NCI-H1436 (cell line): ENCODE data around the gene MUC15.
"Not testable (repeated sequence)": the region's sequence is repeated elsewhere in the genome, so short reads cannot be mapped to it uniquely, and the experiment has no call there.

ENCODE experiments used
- DNase-seq: peaks from one replicate; lab custom pipeline; 2025; lab: John Stamatoyannopoulos, UW

Gene MUC15, protein sequence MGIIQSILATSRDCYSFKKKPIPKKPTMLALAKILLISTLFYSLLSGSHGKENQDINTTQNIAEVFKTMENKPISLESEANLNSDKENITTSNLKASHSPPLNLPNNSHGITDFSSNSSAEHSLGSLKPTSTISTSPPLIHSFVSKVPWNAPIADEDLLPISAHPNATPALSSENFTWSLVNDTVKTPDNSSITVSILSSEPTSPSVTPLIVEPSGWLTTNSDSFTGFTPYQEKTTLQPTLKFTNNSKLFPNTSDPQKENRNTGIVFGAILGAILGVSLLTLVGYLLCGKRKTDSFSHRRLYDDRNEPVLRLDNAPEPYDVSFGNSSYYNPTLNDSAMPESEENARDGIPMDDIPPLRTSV

DNA sequence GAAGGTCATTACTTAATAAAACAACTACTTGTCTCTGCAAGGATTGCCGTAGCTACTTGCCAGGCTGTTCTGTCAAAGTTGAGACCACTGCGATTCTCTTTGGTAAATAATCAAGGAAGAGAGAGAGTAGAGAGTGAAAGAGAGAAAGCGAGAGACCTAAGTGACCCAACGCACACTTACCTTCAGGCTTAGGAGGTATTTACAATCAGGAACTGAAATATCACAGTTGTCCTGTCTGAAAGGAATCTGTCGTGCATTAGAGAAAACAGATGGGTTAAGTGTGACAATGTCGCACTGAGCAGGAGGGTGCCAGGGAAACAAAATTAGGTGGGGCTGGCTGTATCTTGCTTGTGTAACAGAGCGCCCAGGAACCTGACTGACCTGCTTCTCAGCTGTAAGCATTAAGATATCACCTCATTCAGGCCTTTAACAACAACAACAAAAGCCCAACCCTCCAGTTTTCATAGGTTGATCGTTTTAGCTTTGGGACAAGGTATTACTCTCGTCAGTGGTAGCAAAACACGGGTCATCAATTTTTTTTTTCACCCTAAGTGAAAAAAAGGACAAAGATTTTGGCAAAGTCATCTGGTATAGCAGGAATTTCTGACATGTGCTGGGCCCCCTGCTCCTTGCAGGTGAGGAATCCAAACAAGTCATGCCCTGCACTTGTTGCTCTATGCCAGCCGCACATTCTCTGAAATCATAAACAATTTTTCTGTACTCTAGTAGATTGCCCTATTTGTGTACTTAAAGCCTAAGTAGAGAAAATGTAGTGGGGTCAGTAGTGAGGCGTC, at the start of gene MUC15:
Gene MUC15 (minus strand): TSS at position 403 of the 794 bp plus-strand sequence. CDS start 5,169 bp downstream, outside the sequence.
- no peak for DNase-seq

- DNase-seq, result no peak
Observed at GRCh38 chr11:26621132-26621531, 49.1 kb upstream of the MUC15 start.

GRCh38 chr11:26620282-26621045, 48.4 kb upstream of the MUC15 start:
- DNase-seq, result no peak

- DNase-seq, result no peak
Observed at GRCh38 chr11:26618441-26618840, 46.4 kb upstream of the MUC15 start.

- no peak for DNase-seq
Observed at GRCh38 chr11:26613759-26614158, 41.7 kb upstream of the MUC15 start.

DNA sequence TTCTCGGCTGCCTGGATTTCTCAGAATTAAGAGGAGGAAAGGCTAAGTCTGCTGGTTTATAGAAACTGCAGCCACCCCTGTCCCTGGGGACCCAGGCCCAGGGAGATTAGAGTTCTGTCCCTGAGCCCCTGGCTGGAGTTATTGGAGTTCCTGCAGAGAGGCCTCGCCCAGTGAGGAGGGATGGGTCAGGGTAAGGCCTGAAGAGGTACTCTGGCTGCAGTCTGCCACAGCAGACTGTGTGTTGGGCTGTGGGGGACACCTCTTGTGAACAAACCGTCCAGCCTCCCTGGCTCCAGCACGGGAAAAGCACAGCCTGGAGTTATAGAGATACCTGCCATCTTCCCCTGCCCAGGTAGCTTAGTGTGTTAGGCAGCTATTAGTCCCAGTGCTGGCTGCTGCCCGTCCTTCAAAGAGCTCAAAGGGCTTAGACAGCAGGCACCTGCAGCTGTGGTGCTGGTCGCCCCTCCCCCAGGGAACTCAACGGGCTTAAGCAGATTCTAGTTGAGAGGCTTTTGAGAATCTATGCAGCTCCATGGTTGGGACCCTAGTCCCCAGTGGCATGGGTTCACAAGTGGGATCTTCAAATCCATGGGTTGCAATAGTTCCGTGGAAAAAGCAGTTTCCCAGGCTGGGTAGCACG, 36.6 kb upstream of the MUC15 start:
- DNase-seq, result no peak

DNA sequence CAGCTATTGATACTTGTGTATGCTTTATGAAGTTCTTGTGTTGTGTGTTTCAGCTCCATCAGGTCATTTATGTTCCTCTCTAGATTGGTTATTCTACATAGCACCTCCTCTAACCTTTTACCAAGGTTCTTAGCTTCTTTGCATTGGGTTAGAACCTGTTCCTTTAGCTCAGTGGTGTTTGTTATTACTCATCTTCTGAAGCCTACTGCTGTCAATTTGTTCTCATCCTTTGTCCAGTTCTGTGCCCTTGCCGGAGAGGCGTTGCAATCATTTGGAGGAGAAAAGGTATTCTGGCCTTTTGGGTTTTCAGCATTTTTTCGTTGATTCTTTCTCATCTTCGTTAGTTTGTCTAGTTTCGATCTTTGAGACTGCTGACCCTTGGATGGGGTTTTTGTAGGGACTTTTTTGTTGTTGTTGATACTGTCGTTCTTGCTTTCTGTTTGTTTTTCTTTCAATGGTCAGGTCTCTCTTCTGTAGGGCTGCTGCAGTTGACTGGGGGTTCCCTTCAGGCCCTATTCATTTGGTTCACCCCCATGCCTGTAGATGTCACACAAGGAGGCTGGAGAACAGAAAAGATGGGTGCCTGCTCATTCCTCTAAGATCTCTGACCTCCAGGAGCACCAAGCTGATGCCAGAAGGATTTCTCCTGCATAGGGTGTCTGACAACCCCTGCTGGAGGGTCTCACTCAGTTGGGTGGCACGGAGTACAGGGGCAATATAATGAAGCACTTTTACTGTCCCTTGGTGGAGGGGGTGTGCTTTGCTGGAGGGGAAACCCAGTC, 35.9 kb upstream of the MUC15 start:
- no peak for DNase-seq

- no peak for DNase-seq
Observed at GRCh38 chr11:26599876-26600434, 27.9 kb upstream of the MUC15 start.

DNA sequence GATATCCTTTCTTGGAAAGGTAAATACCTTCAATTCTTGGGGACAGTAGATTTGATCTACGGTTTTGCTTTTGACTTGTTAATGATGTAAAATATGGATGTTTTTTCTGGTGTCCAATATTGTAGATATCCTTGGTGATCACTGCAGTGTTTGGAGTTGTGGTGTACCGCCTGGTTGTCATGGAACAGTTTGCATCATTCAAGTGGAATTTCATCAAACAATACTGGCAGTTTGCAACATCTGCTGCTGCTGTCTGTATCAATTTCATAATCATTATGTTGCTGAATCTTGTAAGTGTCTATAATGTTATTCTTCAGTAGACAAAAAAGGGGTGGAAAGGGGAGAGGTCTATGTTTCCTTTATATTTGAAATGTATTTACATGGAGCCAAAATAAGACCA, 27.4 kb upstream of the MUC15 start:
- no peak for DNase-seq

DNA sequence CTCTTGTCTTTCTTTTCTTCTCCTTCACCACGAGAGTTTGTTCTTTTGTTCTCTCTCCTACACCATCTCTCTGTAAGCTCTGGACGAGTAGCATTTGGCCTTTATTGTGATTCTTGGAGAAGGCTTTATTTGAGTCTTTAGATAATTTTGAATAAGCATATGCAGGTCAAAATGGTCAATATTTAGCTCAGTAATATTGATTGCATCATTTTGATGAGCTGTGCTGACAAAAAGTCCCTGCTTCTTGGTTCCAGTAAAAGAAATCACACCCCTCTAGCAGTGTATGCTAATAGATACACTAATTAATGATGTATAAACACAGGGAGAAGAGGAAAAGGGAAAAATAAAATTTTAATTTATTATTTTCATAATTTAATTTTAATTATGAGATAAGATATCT, 25.8 kb upstream of the MUC15 start:
- no peak for DNase-seq

- not testable (repeated sequence) for DNase-seq
Observed at GRCh38 chr11:26597049-26597689, 25.1 kb upstream of the MUC15 start.

DNA sequence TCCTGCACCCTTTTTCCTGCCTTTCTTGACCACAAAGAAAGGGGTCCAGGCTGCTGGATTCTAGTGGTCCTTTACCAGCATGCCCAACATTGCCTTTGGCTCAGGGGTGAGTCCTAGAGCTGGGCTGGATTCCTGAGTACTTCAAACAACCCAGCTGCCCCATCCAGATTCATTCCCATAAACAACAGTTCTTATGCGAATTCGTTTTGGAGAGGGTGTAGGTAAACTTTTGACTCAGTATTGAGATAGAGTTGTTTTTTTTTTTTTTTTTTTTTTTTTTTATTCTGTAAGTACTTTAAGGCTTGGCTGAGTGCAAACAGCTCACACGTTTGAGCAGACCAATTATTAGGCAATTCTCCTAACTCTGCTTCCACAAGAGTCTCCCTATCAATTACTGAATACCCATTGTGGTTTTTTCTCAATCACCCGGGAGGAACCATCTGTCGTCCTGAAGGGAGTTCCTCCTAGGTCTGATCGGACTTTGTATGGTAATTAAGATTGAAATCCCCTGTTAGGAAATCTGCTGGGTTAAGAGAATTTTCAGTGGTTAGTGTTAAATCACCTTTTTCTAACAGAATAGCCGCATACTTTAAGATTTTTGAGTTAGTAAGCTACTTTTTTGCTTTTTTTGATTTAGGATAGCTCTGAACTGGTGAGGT, 23.3 kb upstream of the MUC15 start:
- not testable (repeated sequence) for DNase-seq

GRCh38 chr11:26593691-26594090, 21.6 kb upstream of the MUC15 start:
- no peak for DNase-seq

- DNase-seq, result no peak
Observed at GRCh38 chr11:26587073-26587472, 15.0 kb upstream of the MUC15 start.

DNA sequence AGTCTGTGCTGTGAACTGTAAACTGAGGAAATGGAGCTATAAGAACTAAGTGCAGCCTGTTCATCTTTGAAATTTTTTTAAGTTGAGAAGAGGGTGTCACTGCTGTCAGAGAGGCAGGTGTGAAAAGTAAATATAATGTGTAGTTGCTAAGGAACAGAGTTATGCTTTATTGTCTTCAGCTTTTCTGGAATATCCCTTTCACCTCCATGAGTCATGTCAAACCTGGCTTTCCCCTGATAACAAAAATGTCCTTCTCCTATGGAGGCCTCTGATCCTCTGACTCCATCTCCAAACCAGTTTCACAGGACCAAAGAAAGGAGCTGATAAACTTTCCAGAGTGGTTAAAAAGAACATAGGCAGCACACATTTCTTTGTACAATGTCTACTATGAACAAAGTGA, 12.8 kb upstream of the MUC15 start:
- no peak for DNase-seq

- no peak for DNase-seq
Observed at GRCh38 chr11:26583550-26583949, 11.5 kb upstream of the MUC15 start.

DNA sequence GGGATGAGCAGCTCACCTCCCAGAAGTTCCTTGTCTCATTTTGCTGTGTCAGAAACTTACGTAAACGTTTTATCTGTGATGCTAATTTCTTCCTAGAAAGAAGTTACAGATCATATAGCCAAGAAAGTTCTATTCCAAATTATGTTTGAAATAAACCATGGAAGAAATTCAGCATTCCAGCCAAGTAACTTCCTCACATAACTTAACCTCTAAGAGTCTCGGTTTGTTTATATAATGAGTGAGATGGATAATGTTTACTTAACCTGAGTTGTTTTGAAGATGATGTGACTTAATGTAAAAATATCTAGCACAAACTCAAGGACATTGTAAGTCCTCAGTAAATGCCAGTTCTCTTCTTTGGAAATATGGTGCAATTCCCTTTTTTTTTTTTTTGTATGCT, 8.9 kb upstream of the MUC15 start:
- no peak for DNase-seq

- DNase-seq, result no peak
Observed at GRCh38 chr11:26579683-26580082, 7.6 kb upstream of the MUC15 start.

DNA sequence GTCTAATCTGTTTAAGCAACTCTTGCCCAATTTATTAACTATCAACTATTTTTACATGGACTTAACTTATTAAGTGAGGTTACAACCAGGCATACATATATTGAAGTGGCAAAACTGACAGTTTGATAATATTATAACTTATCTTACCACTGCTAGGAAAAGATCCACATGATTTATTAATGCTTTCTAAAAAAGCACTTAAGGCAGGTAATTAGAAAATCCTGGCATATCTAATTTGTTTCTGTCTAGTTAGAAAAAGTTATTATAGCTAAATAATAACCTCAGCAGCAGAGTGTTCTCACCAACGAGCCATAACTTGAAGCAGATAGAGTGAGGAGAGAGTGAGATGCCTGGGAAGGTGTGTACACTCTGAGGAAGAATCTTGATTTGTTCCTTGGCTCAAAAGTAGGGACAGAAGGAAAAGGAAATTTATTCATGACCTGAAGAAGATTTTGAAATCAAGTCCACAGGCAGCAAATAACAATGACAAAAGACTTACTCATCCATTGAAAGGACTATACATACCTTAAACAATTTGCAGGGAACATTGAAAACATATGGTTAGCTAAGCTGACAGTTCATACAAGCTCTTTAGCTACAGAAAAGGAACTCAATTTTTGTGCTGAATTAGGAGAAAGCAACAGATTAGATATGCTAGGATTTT, 7.1 kb upstream of the MUC15 start:
- no peak for DNase-seq
